Measurements from ENCODE around the gene RPRD2.
"Not testable (repeated sequence)": the region's sequence is repeated elsewhere in the genome, so short reads cannot be mapped to it uniquely, and the experiment has no call there.

The RPRD2 gene

GRCh38 chr1:150363426-150364230 lies at the start of gene RPRD2:
RPRD2 (plus strand) TSS chr1:150364147; CDS start chr1:150364715, 568 bp downstream.
- peak; percentile 99 for DNase-seq (ENCODE audit: low read depth)
- no peak for TF ChIP-seq CTCF (IDR thresholded peaks at IDR 0.05; ENCODE audit: low read depth, low read length, missing control alignments)
- peak within 1 kb of the TSS; percentile 71 for H3K4me3 ChIP-seq (ENCODE audit: low read depth, low read length)

- DNase-seq (ENCODE audit: low read depth); H3K4me3 ChIP-seq (ENCODE audit: low read depth, low read length): not testable (repeated sequence)
These were observed 49.3 kb upstream of the RPRD2 start for GRCh38 chr1:150314691-150315090.

GRCh38 chr1:150320667-150320978 lies 43.3 kb upstream of the RPRD2 start:
- H3K4me3 ChIP-seq (ENCODE audit: low read depth, low read length) = peak overlapping the region; percentile 88
- TF ChIP-seq CTCF (IDR thresholded peaks at IDR 0.05; ENCODE audit: low read depth, low read length, missing control alignments) = no peak
- DNase-seq (ENCODE audit: low read depth) = no peak

GRCh38 chr1:150321826-150322166 lies 42.2 kb upstream of the RPRD2 start:
- DNase-seq (ENCODE audit: low read depth) = no peak
- no peak for TF ChIP-seq CTCF (IDR thresholded peaks at IDR 0.05; ENCODE audit: low read depth, low read length, missing control alignments)

GRCh38 chr1:150322310-150322709 lies 41.6 kb upstream of the RPRD2 start:
- peak overlapping the region; percentile 88 for H3K4me3 ChIP-seq (ENCODE audit: low read depth, low read length)
- peak; percentile 13 for DNase-seq (ENCODE audit: low read depth)
- TF ChIP-seq CTCF (IDR thresholded peaks at IDR 0.05; ENCODE audit: low read depth, low read length, missing control alignments) = no peak

More at GRCh38 chr1:150321826-150322166, 42.2 kb upstream of the RPRD2 start:
- peak overlapping the region; percentile 88 for H3K4me3 ChIP-seq (ENCODE audit: low read depth, low read length)

GRCh38 chr1:150332651-150333290 lies 31.2 kb upstream of the RPRD2 start:
- H3K4me3 ChIP-seq (ENCODE audit: low read depth, low read length) = no peak overlapping the region
- TF ChIP-seq CTCF (IDR thresholded peaks at IDR 0.05; ENCODE audit: low read depth, low read length, missing control alignments) = no peak
- DNase-seq (ENCODE audit: low read depth) = no peak

GRCh38 chr1:150346316-150346715 lies 17.6 kb upstream of the RPRD2 start:
- H3K4me3 ChIP-seq (ENCODE audit: low read depth, low read length) = no peak overlapping the region

More at GRCh38 chr1:150346316-150346715, 17.6 kb upstream of the RPRD2 start:
- TF ChIP-seq CTCF (IDR thresholded peaks at IDR 0.05; ENCODE audit: low read depth, low read length, missing control alignments) = no peak
- no peak for DNase-seq (ENCODE audit: low read depth)
